Stimulated activated CD4-positive, alpha-beta T cell treated with anti-CD3 and anti-CD28 coated beads, TNF-alpha, amount 100 ng/mL, for 48 hours (primary cell): Measurements from ENCODE around the gene SMG6.
"Not testable (repeated sequence)": the region's sequence is repeated elsewhere in the genome, so short reads cannot be mapped to it uniquely, and the experiment has no call there.

Experiments
- DNase-seq, 3 donors: peaks; one replicate each; pipeline ENCODE4 v3.0.0-alpha.2; 2020; ENCODE audit warnings: low read depth in 3 of 3

The SMG6 gene

DNA sequence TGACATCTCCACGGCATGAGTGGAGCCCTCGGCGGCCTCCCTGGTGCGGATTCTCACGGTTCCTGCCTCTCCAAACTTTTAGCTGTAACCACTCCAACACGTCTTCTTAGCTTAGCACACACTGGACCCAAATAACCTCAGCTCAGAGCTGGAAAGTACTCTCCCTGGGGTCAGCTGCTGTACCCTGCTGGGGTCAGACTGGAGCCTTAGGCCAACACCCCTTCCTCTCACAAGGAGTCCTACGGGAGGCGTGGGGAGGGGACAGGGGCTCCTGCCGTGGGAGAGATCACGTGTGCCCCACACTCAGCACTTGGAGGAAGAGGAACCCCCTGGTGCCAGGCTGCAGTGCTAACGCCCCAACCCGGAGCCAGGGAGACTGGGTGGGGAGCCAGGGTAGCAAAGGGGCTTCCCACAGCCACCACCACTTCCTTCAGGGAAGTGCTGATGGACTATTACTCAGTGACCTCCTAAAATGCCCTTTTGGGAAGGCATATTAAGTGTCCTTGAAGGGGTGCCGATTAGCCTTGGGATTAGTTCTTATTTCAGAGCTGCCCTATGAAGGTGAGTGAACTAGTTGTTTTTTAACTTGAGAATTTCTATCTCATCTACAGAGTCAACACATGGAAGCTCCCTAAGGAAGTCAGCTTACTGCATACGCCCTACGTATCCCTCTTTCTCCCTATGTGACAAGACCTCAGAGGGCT, 124.6 kb downstream of the SMG6 start:
- DNase-seq: no peak

GRCh38 chr17:2177235-2177811, 126.3 kb downstream of the SMG6 start:
- no peak for DNase-seq

DNA sequence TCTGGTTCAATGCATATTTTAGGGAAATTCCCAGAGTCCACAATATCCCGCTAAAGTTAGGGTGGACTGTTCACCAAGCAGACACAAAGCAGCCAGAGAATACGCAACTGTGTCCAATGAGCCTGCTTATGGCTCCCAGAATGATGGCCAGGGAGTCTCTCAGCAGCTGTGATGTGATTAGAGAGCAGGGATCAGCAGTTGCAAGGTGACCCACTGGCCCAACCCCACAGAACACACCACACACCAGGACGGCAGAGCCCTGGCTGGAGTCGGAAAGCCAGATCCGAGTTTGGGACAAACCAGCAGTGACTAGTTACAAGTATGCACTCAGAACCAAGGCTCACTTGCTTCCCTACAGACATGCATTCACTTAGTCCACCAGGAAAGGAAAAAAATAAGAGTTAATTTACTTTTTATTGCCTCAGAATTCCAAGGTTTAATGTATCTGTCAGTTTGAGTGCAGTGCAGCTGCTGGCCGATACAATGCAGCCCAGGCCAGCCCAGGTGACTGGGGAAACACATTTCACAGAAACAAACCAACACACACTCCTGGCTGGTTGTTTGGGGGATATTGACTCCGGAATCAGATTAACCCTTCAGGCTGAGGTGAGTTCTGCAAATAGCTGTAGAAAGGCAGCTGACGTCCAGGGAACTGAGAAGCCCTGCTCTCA, 127.0 kb downstream of the SMG6 start:
- no peak for DNase-seq

- no peak for DNase-seq
Observed at GRCh38 chr17:2175294-2175628, 128.3 kb downstream of the SMG6 start.

DNA sequence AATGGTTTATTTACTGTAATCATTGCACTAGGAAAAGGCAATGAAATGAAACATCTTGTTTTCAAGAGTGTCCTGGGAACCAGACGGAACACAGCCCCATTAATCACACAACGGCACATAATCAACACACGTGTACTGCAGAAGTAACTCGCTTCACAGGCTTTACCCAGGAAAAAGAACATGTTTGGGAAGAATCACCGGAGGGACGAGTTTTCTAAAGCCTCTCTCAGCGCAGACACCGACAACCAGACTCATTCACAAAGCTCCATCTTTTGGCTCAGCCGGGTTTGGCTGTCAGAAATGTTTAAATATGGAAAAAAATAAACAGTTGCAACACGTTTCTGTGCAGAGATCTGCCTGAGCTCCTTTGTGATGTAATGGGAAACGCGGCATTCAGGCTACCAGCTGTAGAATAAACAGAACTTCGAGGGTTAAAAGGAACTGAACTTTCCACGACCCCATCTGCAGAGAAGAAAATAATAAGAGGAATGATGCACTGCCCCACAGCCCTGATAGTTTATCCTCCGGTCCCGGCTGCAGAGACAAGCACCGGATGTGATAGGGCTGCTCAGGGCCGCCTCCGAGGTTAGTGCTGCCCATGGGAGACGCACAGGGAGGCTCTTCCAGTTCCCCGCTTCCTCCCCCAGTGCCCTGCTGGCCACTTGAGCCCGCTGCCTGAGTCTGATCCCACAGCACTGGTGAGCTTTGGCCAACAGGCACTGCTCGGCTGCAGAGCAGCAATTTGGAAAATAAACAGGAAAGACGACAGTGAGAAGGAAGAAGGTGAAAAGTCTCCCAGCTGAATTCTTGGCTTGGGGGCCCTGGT, 128.9 kb downstream of the SMG6 start:
- no peak for DNase-seq

DNA sequence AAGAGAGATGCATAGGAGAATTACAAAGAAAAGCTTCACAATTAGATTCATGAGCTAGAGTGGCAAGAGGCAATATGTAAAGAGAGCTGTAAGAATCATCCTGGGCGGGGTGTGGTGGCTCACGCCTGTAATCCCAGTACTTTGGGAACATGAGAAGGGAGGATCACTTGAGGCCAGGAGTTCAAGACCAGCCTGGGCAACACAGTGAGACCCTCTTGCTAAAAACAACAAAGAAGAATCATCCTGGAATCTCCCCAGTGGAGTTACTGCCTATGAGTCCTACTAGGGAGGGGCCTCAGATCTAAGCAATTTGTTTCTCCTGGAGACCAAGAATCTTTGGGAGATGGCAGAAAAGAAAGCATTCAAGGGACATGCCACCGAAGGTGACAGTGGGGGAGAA, 129.6 kb downstream of the SMG6 start:
- DNase-seq: no peak

DNA sequence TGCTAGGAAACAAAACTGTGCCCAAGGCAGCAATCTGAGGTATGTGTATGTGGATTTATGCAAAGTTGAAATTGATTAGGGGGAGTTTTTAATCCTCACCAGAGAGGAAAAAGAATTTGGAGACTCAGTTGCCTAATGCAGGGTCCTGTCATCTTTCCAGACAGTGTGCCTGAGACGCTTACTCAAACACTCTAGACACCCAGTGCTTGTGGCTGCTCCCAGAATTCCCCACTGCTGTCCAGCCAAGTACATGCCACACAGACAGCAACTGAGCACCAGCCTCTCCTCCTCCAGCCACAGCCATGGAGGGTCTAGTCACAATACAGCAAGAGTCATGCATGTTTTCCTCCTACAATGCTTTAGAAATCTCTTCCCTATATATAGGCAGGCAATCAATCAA, 130.6 kb downstream of the SMG6 start:
- DNase-seq: no peak

DNA sequence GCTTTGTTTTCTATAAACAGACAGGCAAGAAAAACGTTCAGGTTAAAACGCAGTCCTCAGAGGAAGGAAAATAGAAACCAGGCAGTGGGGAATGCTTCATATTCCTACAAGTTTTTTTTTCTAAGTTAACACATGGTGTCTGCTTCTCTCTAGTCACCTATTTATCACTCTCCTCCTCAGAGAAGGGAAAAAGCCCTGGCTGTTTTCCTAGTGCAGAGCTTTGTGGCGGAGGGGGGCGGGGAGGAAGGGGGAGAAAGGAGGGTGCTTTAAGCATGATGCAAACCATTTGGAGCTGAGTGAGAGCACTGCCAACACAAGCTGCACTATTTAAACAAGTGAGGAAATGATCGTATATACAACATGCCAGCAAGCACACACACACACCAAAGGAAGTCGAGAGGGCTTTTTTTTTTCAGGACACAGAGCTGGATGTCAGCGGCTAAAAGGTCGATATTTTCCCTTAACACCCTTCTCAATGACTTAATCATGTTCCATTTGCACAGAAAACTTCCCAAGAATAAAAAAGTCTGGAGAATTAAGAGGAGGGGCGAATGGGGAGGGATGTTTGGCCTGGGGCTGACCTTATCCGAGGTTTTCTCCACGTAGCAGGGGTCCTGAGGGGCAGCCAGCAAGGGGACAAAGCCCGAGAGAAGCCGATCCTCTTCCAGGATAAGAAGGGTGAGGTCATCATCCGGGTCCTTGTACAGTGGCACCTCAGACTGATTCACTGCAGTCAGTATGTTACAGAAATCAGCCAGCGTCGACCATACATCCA, 131.3 kb downstream of the SMG6 start:
- no peak for DNase-seq

GRCh38 chr17:2171702-2172076, 131.9 kb downstream of the SMG6 start:
- DNase-seq: no peak

DNA sequence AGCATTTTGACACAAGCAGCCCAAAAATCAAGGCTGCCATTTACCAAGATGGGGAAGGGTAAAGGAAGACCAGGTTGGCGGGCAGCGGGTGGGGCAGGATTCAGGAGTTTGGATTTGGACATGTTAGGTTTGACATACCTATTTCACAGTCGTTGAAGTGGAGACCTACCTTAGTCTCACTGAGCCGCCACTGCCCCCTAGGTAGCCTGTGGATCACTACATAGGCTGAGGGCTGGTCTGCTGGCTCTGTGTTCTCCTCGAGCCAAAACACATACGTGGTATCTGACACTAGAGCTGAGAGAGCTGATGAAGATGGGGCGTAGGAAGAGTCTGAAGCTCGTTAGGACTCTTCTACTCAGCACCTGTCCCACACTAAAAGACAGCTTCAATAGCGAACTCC, 133.6 kb downstream of the SMG6 start:
- DNase-seq: no peak

DNA sequence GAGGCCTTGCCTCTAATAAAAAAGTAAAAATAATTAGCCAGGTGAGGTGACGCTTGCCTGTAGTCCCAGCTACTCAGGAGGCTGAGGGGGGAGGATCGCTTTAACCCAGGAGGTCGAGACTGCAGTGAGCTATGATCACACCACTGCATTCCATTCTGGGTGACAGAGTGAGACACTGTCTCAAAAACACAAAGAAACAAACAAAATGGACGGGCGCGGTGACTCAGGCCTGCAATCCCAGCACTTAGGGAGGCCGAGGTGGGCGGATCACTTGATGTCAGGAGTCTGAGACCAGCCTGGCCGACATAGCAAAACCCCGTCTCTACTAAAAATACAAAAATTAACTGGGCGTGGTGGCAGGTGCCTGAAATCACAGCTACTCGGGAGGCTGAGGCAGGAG, 137.9 kb downstream of the SMG6 start:
- DNase-seq: not testable (repeated sequence)

GRCh38 chr17:2158396-2158780, 145.2 kb downstream of the SMG6 start:
- DNase-seq: no peak

- no peak for DNase-seq
Observed at GRCh38 chr17:2157675-2158395, 145.8 kb downstream of the SMG6 start.

- no peak for DNase-seq
Observed at GRCh38 chr17:2157081-2157480, 146.5 kb downstream of the SMG6 start.

- DNase-seq: no peak
Observed at GRCh38 chr17:2156666-2157065, 146.9 kb downstream of the SMG6 start.

DNA sequence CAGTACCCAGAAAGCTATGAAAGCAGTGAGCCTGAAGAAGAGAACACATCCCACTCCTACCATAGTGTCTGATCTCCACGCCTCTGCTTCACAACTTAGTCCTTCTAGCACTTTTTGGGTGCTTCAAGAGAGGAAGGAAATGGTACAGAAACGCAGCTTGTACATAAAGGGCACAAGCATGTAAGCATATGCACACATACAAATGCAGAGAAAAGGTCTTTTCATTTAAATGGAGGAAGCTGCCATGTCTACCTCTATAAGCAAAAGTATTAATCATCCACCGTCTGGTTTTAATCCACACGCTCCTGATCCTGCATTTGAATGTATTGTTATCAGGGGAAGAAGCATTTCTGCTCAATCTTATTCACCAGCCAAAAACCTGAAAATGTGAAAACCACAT, 148.0 kb downstream of the SMG6 start:
- DNase-seq: no peak

DNA sequence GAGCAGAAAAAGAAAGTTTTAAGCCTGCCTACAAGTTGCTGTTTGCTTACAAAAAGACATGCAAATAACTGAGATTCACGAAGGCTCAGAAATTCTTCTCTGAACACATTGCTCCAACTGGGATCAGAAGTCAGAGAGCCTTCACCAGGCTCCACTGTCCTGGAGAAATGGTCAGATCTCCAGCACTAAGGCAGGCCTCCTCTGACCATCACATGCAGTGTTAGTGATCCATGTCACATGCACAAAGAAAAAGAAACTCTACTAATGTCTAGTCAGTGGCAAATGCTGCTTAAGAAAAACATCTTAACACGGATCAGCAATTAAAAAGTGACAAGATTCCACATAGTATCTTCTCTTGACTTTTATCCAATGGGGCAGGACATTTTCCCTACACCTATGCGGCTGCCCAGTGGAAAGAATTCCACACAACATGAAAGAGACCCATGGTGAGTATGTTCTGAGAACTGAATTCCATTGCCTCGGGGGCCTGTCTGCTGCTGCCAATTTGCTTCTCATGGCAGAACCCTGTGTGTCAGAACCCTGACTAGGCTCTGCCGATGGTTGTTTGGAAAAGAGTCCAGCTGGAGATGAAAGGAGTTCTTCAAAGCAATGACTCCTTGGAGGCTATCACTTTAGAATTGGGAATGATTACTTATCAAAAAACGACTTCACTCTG, 152.1 kb downstream of the SMG6 start:
- no peak for DNase-seq

GRCh38 chr17:2150806-2151205, 152.8 kb downstream of the SMG6 start:
- no peak for DNase-seq

GRCh38 chr17:2149934-2150333, 153.7 kb downstream of the SMG6 start:
- DNase-seq: no peak

GRCh38 chr17:2146132-2146871, 157.3 kb downstream of the SMG6 start:
- DNase-seq: no peak
